K562 (cell line): ENCODE measurements around the gene DCUN1D3. TPM values are rescaled to one million over a fixed set of nuclear protein-coding genes. Genes with fewer than 3 reads are reported as not detected.
A peak's percentile ranks its signal among the peaks of the same experiment; 100 is the strongest.

Source experiments
- ARID2 ChIP-seq: fragments of 450-650 bp; IDR thresholded peaks from 2 replicates; pipeline ENCODE4 v1.6.1; 2017; ENCODE audit warnings: antibody characterized with exemption, mild to moderate bottlenecking
- ASH1L ChIP-seq: fragments of 450-650 bp; IDR thresholded peaks from 2 replicates; pipeline ENCODE4 v1.6.1; 2018; ENCODE audit warnings: borderline replicate concordance, mild to moderate bottlenecking, low read depth; ENCODE audit not compliant: partially characterized antibody
- CBX3 ChIP-seq, 2 experiments: IDR thresholded peaks; 1 replicate in 1 of 2; 2 replicates in 1 of 2; pipeline ENCODE4 v1.6.1; 2012; ENCODE audit warnings: inconsistent platforms in 2 of 2, low read length in 2 of 2, borderline replicate concordance in 1 of 2, control low read depth in 1 of 2
- ERF ChIP-seq: fragments of 450-650 bp; formaldehyde crosslinking; IDR thresholded peaks from 2 replicates; pipeline ENCODE4 v1.4.0; 2020; ENCODE audit warnings: mild to moderate bottlenecking, mixed read lengths
- KLF16 ChIP-seq: IDR thresholded peaks from 2 replicates; pipeline ENCODE4 v1.6.1; 2016; ENCODE audit warnings: antibody characterized with exemption
- MEIS2 ChIP-seq: fragments of 450-650 bp; IDR thresholded peaks from 2 replicates; pipeline ENCODE4 v1.6.1; 2014; ENCODE audit warnings: mild to moderate bottlenecking; ENCODE audit not compliant: partially characterized antibody
- NFXL1 ChIP-seq: fragments of 450-650 bp; formaldehyde crosslinking; IDR thresholded peaks from 2 replicates; pipeline ENCODE4 v1.4.0; 2021; ENCODE audit warnings: mild to moderate bottlenecking
- STAT5B ChIP-seq: fragments of 250-450 bp; sonication (Bioruptor Pico); IDR thresholded peaks from 2 replicates; pipeline ENCODE4 v1.8.0; 2021; ENCODE audit warnings: mild to moderate bottlenecking, inconsistent platforms
- TAF1 ChIP-seq: IDR thresholded peaks from 2 replicates; pipeline ENCODE4 v1.6.1; 2011; ENCODE audit warnings: mild to moderate bottlenecking, low read length, moderate library complexity; ENCODE audit not compliant: insufficient read depth, control insufficient read depth, severe bottlenecking; ENCODE audit errors: extremely low read depth
- THAP12 ChIP-seq: fragments of 250-450 bp; sonication (Bioruptor Pico); IDR thresholded peaks from 2 replicates; pipeline ENCODE4 v1.9.0; 2021; ENCODE audit warnings: mild to moderate bottlenecking, inconsistent platforms
- ZC3H11A ChIP-seq: IDR thresholded peaks from 2 replicates; pipeline ENCODE4 v1.6.1; 2012; ENCODE audit warnings: low read depth, low read length, improper control_type of control experiment
- ZFPM2 ChIP-seq: fragments of 250-450 bp; sonication (Bioruptor Pico); IDR thresholded peaks from 2 replicates; pipeline ENCODE4 v1.5.1; 2022; ENCODE audit warnings: mild to moderate bottlenecking
- ZNF277 ChIP-seq: fragments of 250-450 bp; sonication (Bioruptor Pico); IDR thresholded peaks from 2 replicates; pipeline ENCODE4 v1.8.0; 2022; ENCODE audit warnings: inconsistent platforms, mild to moderate bottlenecking, moderate library complexity, borderline replicate concordance
- ZNF282 ChIP-seq: sonication (generic); formaldehyde crosslinking; IDR thresholded peaks from 2 replicates; pipeline ENCODE4 v1.8.1; 2023; ENCODE audit warnings: missing genetic modification reagents
- ZNF347 ChIP-seq: fragments of 450-650 bp; formaldehyde crosslinking; IDR thresholded peaks from 2 replicates; pipeline ENCODE4 v1.4.0; 2020; ENCODE audit warnings: low read depth, mild to moderate bottlenecking, moderate library complexity
- ZNF436 ChIP-seq: fragments of 250-450, 450-650 bp; sonication (Bioruptor Pico); formaldehyde crosslinking; IDR thresholded peaks from 2 replicates; pipeline ENCODE4 v1.7.0; 2020; ENCODE audit warnings: mild to moderate bottlenecking
- ZNF444 ChIP-seq: fragments of 250-450 bp; sonication (Bioruptor Pico); IDR thresholded peaks from 2 replicates; pipeline ENCODE4 v1.4.0; 2020; ENCODE audit warnings: mild to moderate bottlenecking, moderate library complexity
- ZNF512 ChIP-seq: IDR thresholded peaks from 2 replicates; pipeline ENCODE4 v1.6.1; 2016; ENCODE audit warnings: missing genetic modification characterization, missing compliant biosample characterization
- ZNF696 ChIP-seq: fragments of 250-450 bp; sonication (Bioruptor Pico); conservative IDR thresholded peaks from 2 replicates; pipeline ENCODE4 v1.4.0; 2020; ENCODE audit warnings: mild to moderate bottlenecking, moderate library complexity
- polyA plus RNA-seq, 8 experiments: library from polyadenylated mRNA; depleted of rRNA in 4 of 8; stranded (reverse) in 5 of 8; unstranded in 3 of 8; fragments of >200 nt; fragmentation: Nextera tagmentation in 2 of 8; fragmentation: Illumina TruSeq in 1 of 8; extraction: Ambion mirVana in 2 of 8; extraction: Trizol in 1 of 8; gene quantifications; 2 replicates each; pipeline versions ENCODE4 v1.2.1 to v1.2.3, GENCODE V29; 2011 to 2014; ENCODE audit warnings: inconsistent platforms in 1 of 8, missing spikeins in 1 of 8
- total RNA-seq, 7 experiments: library from RNA; depleted of rRNA in 6 of 7; stranded (reverse); fragments of >200 nt in 6 of 7; fragmentation: Illumina TruSeq in 2 of 7; extraction: Trizol in 2 of 7; gene quantifications; 2 replicates each; pipeline versions ENCODE4 v1.2.1 to v1.2.3, GENCODE V29; 2011 to 2021; ENCODE audit warnings: low replicate concordance in 1 of 7
- TF ChIP-seq, protein P1 (sequence below), 2 experiments: IDR thresholded peaks in 1 of 2; conservative IDR thresholded peaks in 1 of 2; 2 replicates each; pipeline ENCODE4 v1.6.1; 2016; ENCODE audit warnings: low read depth in 2 of 2, mild to moderate bottlenecking in 1 of 2, missing compliant biosample characterization in 1 of 2, missing genetic modification characterization in 1 of 2, moderate library complexity in 1 of 2

Gene DCUN1D3
- total and polyA plus RNA-seq, 9 of the 15 experiments (the other 6 are each of a cell fraction or from before 2014, with no cell fraction given): 1.0 to 4.7 (median 2.2) TPM

DNA sequence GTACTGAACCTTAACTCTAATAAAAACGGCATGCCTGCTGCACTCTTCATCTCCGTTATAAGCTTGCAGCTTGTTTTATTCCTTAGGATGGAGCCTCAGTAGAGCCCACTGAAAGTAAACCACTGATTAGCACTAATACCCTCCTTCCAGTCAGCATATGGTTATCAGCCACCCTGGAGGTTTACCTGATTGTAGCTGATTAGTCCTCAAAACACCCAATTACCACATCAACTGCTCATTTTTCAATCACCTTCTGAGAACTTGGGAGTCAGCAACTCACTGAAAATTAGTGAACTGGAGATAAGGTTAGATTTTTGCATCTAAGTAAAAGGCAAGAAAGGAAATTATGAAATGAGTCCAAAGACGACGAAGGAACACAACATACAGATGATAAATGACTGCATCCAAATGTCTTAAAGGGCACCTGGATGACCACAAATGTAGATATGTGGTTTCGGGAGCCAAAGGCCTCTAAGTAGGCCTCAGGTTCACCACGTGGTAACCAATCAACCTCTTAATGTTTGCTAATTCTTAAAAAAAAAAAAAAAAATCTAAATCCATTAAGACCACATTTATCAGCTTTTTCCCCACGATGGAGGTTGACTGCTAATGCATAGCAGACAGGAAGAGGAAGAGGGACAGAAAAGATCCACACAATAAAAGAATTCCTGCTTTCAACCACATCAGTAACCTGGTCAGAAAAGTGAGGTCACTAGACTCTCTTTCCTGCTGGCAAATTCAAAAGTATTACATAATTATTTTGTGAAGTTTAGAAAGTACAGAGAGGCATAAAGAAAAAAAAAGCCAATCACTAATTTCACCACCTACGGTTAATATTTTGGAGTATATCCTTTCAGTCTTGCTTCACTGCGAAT, 28.0 kb downstream of the DCUN1D3 start (continued):
- TF ChIP-seq ERF (CRISPR knock-in tag) (no peak), ASH1L (no peak), NFXL1 (CRISPR knock-in tag) (no peak), ZNF444 (CRISPR knock-in tag) (no peak), TAF1 (no peak), ZNF696 (CRISPR knock-in tag) (no peak), KLF16 (peak; percentile 61), ZNF436 (no peak), STAT5B (CRISPR knock-in tag) (no peak), CBX3 (IDR thresholded peaks at IDR 0.05; ENCODE audit: borderline replicate concordance in 1 of 2, low read length in 2 of 2) (no peak), ZC3H11A (no peak), ZNF277 (no peak), ARID2 (no peak), THAP12 (no peak), MEIS2 (peak; percentile 61), ZNF512 (no peak), ZFPM2 (no peak), ZNF282 (CRISPR knock-in tag) (no peak), ZNF347 (CRISPR knock-in tag) (no peak)
- TF ChIP-seq, protein P1, sequence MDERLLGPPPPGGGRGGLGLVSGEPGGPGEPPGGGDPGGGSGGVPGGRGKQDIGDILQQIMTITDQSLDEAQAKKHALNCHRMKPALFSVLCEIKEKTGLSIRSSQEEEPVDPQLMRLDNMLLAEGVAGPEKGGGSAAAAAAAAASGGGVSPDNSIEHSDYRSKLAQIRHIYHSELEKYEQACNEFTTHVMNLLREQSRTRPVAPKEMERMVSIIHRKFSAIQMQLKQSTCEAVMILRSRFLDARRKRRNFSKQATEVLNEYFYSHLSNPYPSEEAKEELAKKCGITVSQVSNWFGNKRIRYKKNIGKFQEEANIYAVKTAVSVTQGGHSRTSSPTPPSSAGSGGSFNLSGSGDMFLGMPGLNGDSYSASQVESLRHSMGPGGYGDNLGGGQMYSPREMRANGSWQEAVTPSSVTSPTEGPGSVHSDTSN (CRISPR knock-in tag; IDR thresholded peaks at IDR 0.05; ENCODE audit: low read depth): no peak
- TF ChIP-seq, protein P1 (tag; conservative IDR thresholded peaks at IDR 0.05; ENCODE audit: low read depth): peak; percentile 46; the same call in 1 of the 2 replicates
